ENCODE data around the gene SLC9B2. TPM values are rescaled to one million over a fixed set of nuclear protein-coding genes. Genes with fewer than 3 reads are reported as not detected.
A peak's percentile ranks its signal among the peaks of the same experiment; 100 is the strongest.
"Not testable (repeated sequence)": the region's sequence is repeated elsewhere in the genome, so short reads cannot be mapped to it uniquely, and the experiment has no call there.

SLC9B2 gene
- total and polyA plus RNA-seq, 4 experiments from 2014 or later: 15.9 to 19.7 (median 16.7) TPM

DNA sequence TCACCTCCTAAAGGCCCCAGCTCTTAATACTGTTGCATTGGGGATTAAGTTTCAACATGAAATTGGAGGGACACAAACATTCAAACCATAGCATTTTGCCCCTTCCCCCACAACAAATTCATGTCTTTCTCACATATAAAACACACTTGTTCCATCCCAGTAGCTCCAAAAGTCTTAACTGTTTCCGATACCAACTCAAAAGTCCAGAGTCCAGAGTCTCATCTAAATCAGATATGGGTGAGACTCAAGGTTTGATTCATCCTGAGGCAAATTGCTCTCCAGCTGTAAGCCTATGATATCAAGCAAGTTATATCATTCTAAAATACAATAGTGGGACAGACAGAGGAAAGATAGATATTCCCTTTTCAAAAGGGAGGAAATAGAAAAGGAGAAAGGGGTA, 65.8 kb downstream of the SLC9B2 start:
- DNase-seq: no peak
- Mint-ChIP-seq H3K4me1 (peaks cover 0 to 2% (median 1%) of the 10 kb centered on the region in 4 donors), H3K36me3 (no peaks in the 10 kb centered on the region), H3K27me3 (no peaks in the 10 kb centered on the region), H3K4me3 (no peak overlapping the region), H3K27ac (no peak overlapping the region), H3K9me3 (no peaks in the 10 kb centered on the region)
- ChIA-PET POLR2A (ENCODE audit: partially characterized antibody) (interaction anchor here (0.6 to 1.3 kb wide), 2 partner anchors 9 to 580 kb away, joined by 3 read pairs; no protein-coding TSS in a partner anchor), CTCF (ENCODE audit: partially characterized antibody) (interaction anchor here (0.6 to 1.8 kb wide), 4 partner anchors 81 to 562 kb away, joined by 3 to 7 read pairs (median 5); no protein-coding TSS in a partner anchor)
- Histone ChIP-seq H3K27ac (ENCODE audit: low read depth, low read length) (no peak overlapping the region), H3K36me3 (ENCODE audit: insufficient read depth, low read length) (no peaks in the 10 kb centered on the region), H3K4me1 (ENCODE audit: insufficient read depth, low read length) (no peaks in the 10 kb centered on the region), H3K9me3 (ENCODE audit: control insufficient read depth in 1 of 2, low read length in 2 of 2) (no peaks in the 10 kb centered on the region), H3K27me3 (ENCODE audit: insufficient read depth, low read length) (no peaks in the 10 kb centered on the region), H3K4me3 (ENCODE audit: low read length in 2 of 2) (no peak overlapping the region)
- intact Hi-C loops (cut with micrococcal nuclease): loop anchor here (10.0 kb wide), 1 partner anchor 184 kb away; the partner anchor contains the start of gene CENPE

DNA sequence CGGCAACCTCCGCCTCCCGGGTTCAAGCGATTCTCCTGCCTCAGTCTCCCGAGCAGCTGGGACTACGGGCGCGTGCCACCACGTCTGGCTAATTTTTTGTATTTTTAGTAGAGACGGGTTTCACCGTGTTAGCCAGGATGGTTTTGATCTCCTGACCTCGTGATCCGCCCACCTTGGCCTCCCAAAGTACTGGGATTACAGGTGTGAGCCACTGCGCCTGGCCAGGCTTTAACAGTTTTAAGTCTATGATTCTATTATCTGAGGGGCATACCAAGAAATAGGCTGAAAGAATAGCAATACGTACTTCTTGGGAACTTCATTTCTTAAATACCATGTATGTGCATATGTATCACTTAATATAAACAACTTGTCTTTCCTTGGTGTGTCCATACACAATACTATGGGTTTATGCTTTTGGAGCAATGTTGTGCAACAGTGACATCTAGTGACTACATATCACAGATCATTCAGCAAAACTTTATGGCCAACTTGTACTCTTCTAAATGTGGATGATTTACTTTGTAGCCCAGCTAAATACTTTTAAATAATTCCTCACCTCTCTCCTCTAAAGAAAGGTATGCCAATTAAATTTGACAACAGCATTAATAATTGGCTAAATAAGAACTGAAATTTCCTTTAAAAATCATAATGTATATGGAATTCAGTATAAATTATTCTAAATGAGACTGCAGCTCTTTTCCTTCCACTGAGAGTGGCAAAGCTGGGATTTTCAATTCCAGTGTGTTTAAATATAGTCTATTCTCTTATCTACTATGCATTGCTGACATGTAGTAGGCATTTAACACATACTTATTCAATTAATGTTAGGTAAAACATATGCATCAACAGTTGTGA, 67.5 kb downstream of the SLC9B2 start:
- no peaks in the 10 kb centered on the region for H3K27me3 ChIP-seq (ENCODE audit: insufficient read depth, low read length)
- POLR2A ChIA-PET (ENCODE audit: partially characterized antibody): interaction anchor here (0.5 to 1.4 kb wide), 5 partner anchors 9 to 561 kb away, joined by 3 to 6 read pairs (median 3); partner anchors contain the start of gene UBE2D3
- peaks cover 0 to 1% of the 10 kb centered on the region in 2 donors for H3K27me3 Mint-ChIP-seq
- DNase-seq: peak; percentile 35 to 61 (median 59)
- no peaks in the 10 kb centered on the region for H3K4me1 ChIP-seq (ENCODE audit: insufficient read depth, low read length)
- H3K4me3 Mint-ChIP-seq: no peak overlapping the region
- CTCF ChIA-PET (ENCODE audit: partially characterized antibody): interaction anchor here (0.6 to 3.2 kb wide), 21 partner anchors 8 to 751 kb away, joined by 3 to 22 read pairs (median 4); partner anchors contain the start of genes SLC39A8 and UBE2D3
- no peaks in the 10 kb centered on the region for H3K9me3 ChIP-seq (ENCODE audit: control insufficient read depth in 1 of 2, low read length in 2 of 2)
- no peaks in the 10 kb centered on the region for H3K36me3 ChIP-seq (ENCODE audit: insufficient read depth, low read length)
- no peaks in the 10 kb centered on the region for H3K9me3 Mint-ChIP-seq
- H3K4me1 Mint-ChIP-seq: peaks cover 0 to 2% (median 1%) of the 10 kb centered on the region in 4 donors
- H3K27ac ChIP-seq (ENCODE audit: low read depth, low read length): no peak overlapping the region
- H3K27ac Mint-ChIP-seq: no peak overlapping the region
- H3K4me3 ChIP-seq (ENCODE audit: low read length in 2 of 2): no peak overlapping the region
- no peaks in the 10 kb centered on the region for H3K36me3 Mint-ChIP-seq
- intact Hi-C loops (cut with micrococcal nuclease): loop anchor here (1.0 to 5.0 kb wide), 10 partner anchors 90 to 662 kb away; partner anchors contain the start of genes BDH2, MANBA, NFKB1 and SLC39A8

DNA sequence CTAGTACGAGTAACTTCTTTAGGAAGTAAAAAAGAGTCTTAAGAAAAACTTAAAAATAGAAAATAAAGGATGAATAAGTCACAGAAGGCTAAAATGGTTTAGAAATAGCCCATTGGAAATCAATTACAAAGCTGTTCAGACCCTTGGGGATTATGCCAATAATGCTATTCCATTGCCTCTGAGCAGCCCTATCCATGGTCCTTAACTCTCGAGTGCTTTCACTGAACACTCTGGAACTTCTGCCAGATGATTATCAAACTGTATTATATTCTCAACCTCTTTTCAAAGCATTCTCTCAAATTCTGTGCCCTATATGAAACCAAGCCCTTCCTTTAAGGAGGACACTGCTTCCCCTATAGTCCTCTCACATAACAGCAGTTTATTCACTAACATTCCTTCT, 74.0 kb downstream of the SLC9B2 start:
- H3K27ac Mint-ChIP-seq: no peak overlapping the region
- ChIA-PET POLR2A (ENCODE audit: partially characterized antibody) (no interaction called here), CTCF (ENCODE audit: partially characterized antibody) (no interaction called here)
- Histone ChIP-seq H3K4me1 (ENCODE audit: insufficient read depth, low read length) (no peaks in the 10 kb centered on the region), H3K27ac (ENCODE audit: low read depth, low read length) (no peak overlapping the region), H3K36me3 (ENCODE audit: insufficient read depth, low read length) (no peaks in the 10 kb centered on the region), H3K27me3 (ENCODE audit: insufficient read depth, low read length) (no peaks in the 10 kb centered on the region), H3K9me3 (ENCODE audit: control insufficient read depth in 1 of 2, low read length in 2 of 2) (no peaks in the 10 kb centered on the region), H3K4me3 (ENCODE audit: low read length in 2 of 2) (no peak overlapping the region)
- H3K27me3 Mint-ChIP-seq: peaks cover 0 to 2% of the 10 kb centered on the region in 2 donors
- peaks cover 0 to 5% (median 0%) of the 10 kb centered on the region in 8 donors for H3K9me3 Mint-ChIP-seq
- H3K36me3 Mint-ChIP-seq: peaks cover 3 to 28% of the 10 kb centered on the region in 2 donors
- DNase-seq: no peak
- no peak overlapping the region for H3K4me3 Mint-ChIP-seq
- H3K4me1 Mint-ChIP-seq: no peaks in the 10 kb centered on the region
- intact Hi-C loops (cut with micrococcal nuclease): no loop called here

DNA sequence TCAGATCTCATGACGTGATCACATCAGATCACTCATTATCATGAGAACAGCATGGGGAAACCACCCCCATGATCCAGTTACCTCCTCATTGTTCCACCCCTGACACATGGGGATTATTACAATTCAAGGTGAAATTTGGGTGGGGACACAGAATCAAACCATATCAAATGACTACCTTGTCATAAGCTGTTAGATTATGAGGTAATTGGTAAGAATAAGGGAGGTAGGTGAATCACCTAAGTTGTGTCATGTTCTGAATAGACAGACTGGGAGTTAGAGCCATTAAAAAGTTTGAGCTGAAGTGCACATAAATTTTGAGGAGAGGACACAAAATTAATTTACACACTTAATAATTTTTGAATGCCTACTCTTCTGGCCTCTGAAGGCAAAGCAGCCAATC, 81.8 kb downstream of the SLC9B2 start:
- no peaks in the 10 kb centered on the region for H3K27me3 ChIP-seq (ENCODE audit: insufficient read depth, low read length)
- H3K36me3 Mint-ChIP-seq: peaks cover 2 to 22% of the 10 kb centered on the region in 2 donors
- CTCF ChIA-PET (ENCODE audit: partially characterized antibody): no interaction called here
- intact Hi-C loops (cut with micrococcal nuclease): no loop called here
- H3K4me1 Mint-ChIP-seq: no peaks in the 10 kb centered on the region
- no peaks in the 10 kb centered on the region for H3K4me1 ChIP-seq (ENCODE audit: insufficient read depth, low read length)
- no peak for DNase-seq
- no peak overlapping the region for H3K4me3 Mint-ChIP-seq
- H3K36me3 ChIP-seq (ENCODE audit: insufficient read depth, low read length): no peaks in the 10 kb centered on the region
- peaks cover 1 to 17% (median 7%) of the 10 kb centered on the region in 8 donors for H3K9me3 Mint-ChIP-seq
- H3K27me3 Mint-ChIP-seq: no peaks in the 10 kb centered on the region
- H3K4me3 ChIP-seq (ENCODE audit: low read length in 2 of 2): no peak overlapping the region
- POLR2A ChIA-PET (ENCODE audit: partially characterized antibody): interaction anchor here (0.7 kb wide), 1 partner anchor 938 kb away, joined by 3 read pairs; no protein-coding TSS in a partner anchor
- H3K27ac Mint-ChIP-seq: no peak overlapping the region
- H3K27ac ChIP-seq (ENCODE audit: low read depth, low read length): no peak overlapping the region
- no peaks in the 10 kb centered on the region for H3K9me3 ChIP-seq (ENCODE audit: control insufficient read depth in 1 of 2, low read length in 2 of 2)

DNA sequence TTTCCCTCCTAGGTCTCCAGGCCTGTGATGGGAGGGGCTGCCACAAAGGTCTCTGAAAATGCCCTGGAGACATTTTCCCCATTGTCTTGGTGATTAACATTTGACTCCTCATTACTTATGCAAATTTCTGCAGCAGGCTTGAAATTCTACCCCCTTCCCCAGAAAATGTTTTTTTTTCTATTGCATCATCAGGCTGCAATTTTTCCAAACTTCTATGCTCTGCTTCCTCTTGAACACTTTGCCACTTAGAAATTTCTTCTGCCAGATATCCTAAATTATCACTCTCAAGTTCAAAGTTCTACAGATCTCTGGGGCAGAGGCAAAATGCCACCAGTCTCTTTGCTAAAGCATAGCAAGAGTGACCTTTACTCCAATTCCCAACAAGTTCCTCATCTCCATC, 82.6 kb downstream of the SLC9B2 start:
- H3K4me1 Mint-ChIP-seq; H3K36me3 ChIP-seq (ENCODE audit: insufficient read depth, low read length); H3K4me3 Mint-ChIP-seq; H3K4me1 ChIP-seq (ENCODE audit: insufficient read depth, low read length); H3K27ac ChIP-seq (ENCODE audit: low read depth, low read length); POLR2A ChIA-PET (ENCODE audit: partially characterized antibody); intact Hi-C loops (cut with micrococcal nuclease); H3K4me3 ChIP-seq (ENCODE audit: low read length in 2 of 2); DNase-seq; H3K27me3 ChIP-seq (ENCODE audit: insufficient read depth, low read length); H3K9me3 ChIP-seq (ENCODE audit: control insufficient read depth in 1 of 2, low read length in 2 of 2); H3K27me3 Mint-ChIP-seq; CTCF ChIA-PET (ENCODE audit: partially characterized antibody): not testable (repeated sequence)
- Mint-ChIP-seq H3K27ac (peak overlapping the region in 1 of 7 donors; percentile 7), H3K9me3 (peaks cover 1 to 17% (median 7%) of the 10 kb centered on the region in 8 donors), H3K36me3 (peaks cover 2 to 19% of the 10 kb centered on the region in 2 donors)

DNA sequence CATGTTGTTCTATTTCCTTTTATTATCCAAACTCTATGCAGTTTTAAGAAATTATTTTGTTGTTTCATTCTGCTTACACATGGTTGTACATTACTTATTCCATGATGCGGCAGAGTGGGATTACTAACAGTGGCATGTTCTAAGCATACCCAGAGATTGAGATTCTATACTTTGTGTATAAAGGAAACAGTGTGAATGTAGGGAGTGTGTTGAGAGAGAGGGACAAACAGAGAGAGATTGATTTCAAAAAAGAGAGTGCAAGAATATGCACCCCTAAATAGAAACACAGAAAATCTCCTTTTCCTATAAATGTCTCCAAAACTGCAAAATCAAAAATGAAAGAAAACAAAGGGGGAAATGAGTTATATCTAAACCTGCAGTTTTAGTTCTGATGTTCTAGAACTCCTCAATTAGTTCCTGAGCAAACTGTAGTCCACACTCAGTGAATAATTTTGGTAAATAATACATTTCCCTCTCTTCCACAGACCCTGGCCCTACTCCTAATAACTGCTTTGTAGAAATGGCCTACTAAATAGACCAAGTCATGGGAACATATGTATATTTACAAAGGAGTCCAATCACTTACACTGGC, 88.0 kb downstream of the SLC9B2 start:
- H3K36me3 ChIP-seq (ENCODE audit: insufficient read depth, low read length): no peaks in the 10 kb centered on the region
- Mint-ChIP-seq H3K9me3 (peaks cover 0 to 5% (median under 1%) of the 10 kb centered on the region in 8 donors), H3K4me1 (no peaks in the 10 kb centered on the region), H3K27me3 (no peaks in the 10 kb centered on the region), H3K36me3 (peaks cover 0 to 17% of the 10 kb centered on the region in 2 donors), H3K27ac (peak overlapping the region in 1 of 7 donors; percentile 40), H3K4me3 (no peak overlapping the region)
- H3K4me1 ChIP-seq (ENCODE audit: insufficient read depth, low read length): no peaks in the 10 kb centered on the region
- no peak overlapping the region for H3K27ac ChIP-seq (ENCODE audit: low read depth, low read length)
- H3K27me3 ChIP-seq (ENCODE audit: insufficient read depth, low read length): no peaks in the 10 kb centered on the region
- intact Hi-C loops (cut with micrococcal nuclease): no loop called here
- DNase-seq: no peak
- ChIA-PET CTCF (ENCODE audit: partially characterized antibody) (no interaction called here), POLR2A (ENCODE audit: partially characterized antibody) (no interaction called here)
- no peaks in the 10 kb centered on the region for H3K9me3 ChIP-seq (ENCODE audit: control insufficient read depth in 1 of 2, low read length in 2 of 2)
- H3K4me3 ChIP-seq (ENCODE audit: low read length in 2 of 2): no peak overlapping the region

DNA sequence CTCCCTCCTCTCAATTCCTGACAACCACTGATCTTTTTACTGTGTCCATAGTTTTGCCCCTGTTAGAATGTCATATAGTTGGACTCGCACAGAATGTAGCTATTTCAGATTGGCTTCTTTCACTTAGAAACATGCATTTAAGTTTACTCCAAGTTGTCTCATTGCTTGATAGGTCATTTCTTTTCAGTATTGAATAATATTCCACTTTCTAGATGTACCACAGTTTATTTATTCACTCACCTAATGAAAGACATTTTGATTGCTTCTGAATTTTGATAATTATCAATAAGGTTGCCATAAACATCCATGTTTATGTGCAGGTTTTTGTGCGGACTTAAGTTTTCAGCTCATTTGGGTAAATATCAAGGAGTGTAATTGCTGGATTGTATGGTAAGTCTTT, 95.6 kb downstream of the SLC9B2 start:
- H3K9me3 Mint-ChIP-seq: peaks cover 0 to 11% (median 5%) of the 10 kb centered on the region in 8 donors
- Histone ChIP-seq H3K9me3 (ENCODE audit: control insufficient read depth in 1 of 2, low read length in 2 of 2) (no peaks in the 10 kb centered on the region), H3K4me1 (ENCODE audit: insufficient read depth, low read length) (no peaks in the 10 kb centered on the region), H3K4me3 (ENCODE audit: low read length in 2 of 2) (no peak overlapping the region), H3K27ac (ENCODE audit: low read depth, low read length) (no peak overlapping the region), H3K27me3 (ENCODE audit: insufficient read depth, low read length) (no peaks in the 10 kb centered on the region), H3K36me3 (ENCODE audit: insufficient read depth, low read length) (no peaks in the 10 kb centered on the region)
- intact Hi-C loops (cut with micrococcal nuclease): no loop called here
- peaks cover 0 to under 1% of the 10 kb centered on the region in 2 donors for H3K36me3 Mint-ChIP-seq
- DNase-seq: no peak
- H3K27me3 Mint-ChIP-seq: no peaks in the 10 kb centered on the region
- CTCF ChIA-PET (ENCODE audit: partially characterized antibody): no interaction called here
- H3K27ac Mint-ChIP-seq: no peak overlapping the region
- no peak overlapping the region for H3K4me3 Mint-ChIP-seq
- POLR2A ChIA-PET (ENCODE audit: partially characterized antibody): no interaction called here
- no peaks in the 10 kb centered on the region for H3K4me1 Mint-ChIP-seq
